Ectodermal cell (in vitro differentiated cells): ENCODE results near the gene TMC6.

Source experiments
- H3K27ac ChIP-seq: 2 replicates; pipeline ENCODE4 v1.7.0; 2013; ENCODE audit warnings: mild to moderate bottlenecking, low read depth, low read length; ENCODE audit not compliant: insufficient read depth, poor library complexity, severe bottlenecking
- H3K27me3 ChIP-seq: 2 replicates; pipeline ENCODE4 v1.7.0; 2013; ENCODE audit warnings: mild to moderate bottlenecking, low read length; ENCODE audit not compliant: insufficient read depth, control insufficient read depth, poor library complexity, severe bottlenecking
- H3K36me3 ChIP-seq: one replicate; pipeline ENCODE4 v1.7.0; 2013; ENCODE audit warnings: low read length; ENCODE audit not compliant: control insufficient read depth, insufficient read depth
- H3K4me1 ChIP-seq: one replicate; pipeline ENCODE4 v1.7.0; 2013; ENCODE audit warnings: low read length; ENCODE audit not compliant: control insufficient read depth, insufficient read depth
- H3K4me3 ChIP-seq: 2 replicates; pipeline ENCODE4 v1.7.0; 2013; ENCODE audit warnings: low read depth, low read length, control low read depth; ENCODE audit not compliant: insufficient read depth
- H3K9me3 ChIP-seq: 2 replicates; pipeline ENCODE4 v1.7.0; 2013; ENCODE audit warnings: mild to moderate bottlenecking, low read length, moderate library complexity; ENCODE audit not compliant: control insufficient read depth
- WGBS, 2 experiments: methylation state at CpG; one replicate each; pipeline ENCODE4 v1.1.7; 2013; ENCODE audit warnings: missing lambda C conversion rate in 2 of 2; 5-methylcytosine and 5-hydroxymethylcytosine counted together

TMC6 gene

GRCh38 chr17:78133179-78133951 lies 4.8 kb upstream of the TMC6 start:
- Histone ChIP-seq H3K36me3 (no peaks in the 10 kb centered on the region), H3K4me1 (no peaks in the 10 kb centered on the region), H3K27me3 (peaks cover 53% of the 10 kb centered on the region), H3K4me3 (no peak overlapping the region), H3K9me3 (no peaks in the 10 kb centered on the region), H3K27ac (no peak overlapping the region)
- 92% methylated on average over 30 of the region's 30 CpGs for WGBS, 2 experiments

- H3K9me3 ChIP-seq: no peaks in the 10 kb centered on the region
- 92 to 93% methylated on average over 9 of the region's 9 CpGs for WGBS, 2 experiments
- peaks cover 2% of the 10 kb centered on the region for H3K4me1 ChIP-seq
- H3K4me3 ChIP-seq: no peak overlapping the region
- H3K36me3 ChIP-seq: no peaks in the 10 kb centered on the region
- H3K27me3 ChIP-seq: peaks cover 59% of the 10 kb centered on the region
- no peak overlapping the region for H3K27ac ChIP-seq
Observed at GRCh38 chr17:78132767-78133178, 4.2 kb upstream of the TMC6 start.

GRCh38 chr17:78132084-78132676 lies 3.6 kb upstream of the TMC6 start:
- no peaks in the 10 kb centered on the region for H3K36me3 ChIP-seq
- H3K27ac ChIP-seq: no peak overlapping the region
- 26 to 27% methylated on average over 38 of the region's 38 CpGs for WGBS, 2 experiments
- H3K27me3 ChIP-seq: peaks cover 64% of the 10 kb centered on the region
- peaks cover 6% of the 10 kb centered on the region for H3K4me1 ChIP-seq
- H3K4me3 ChIP-seq: no peak overlapping the region
- no peaks in the 10 kb centered on the region for H3K9me3 ChIP-seq

GRCh38 chr17:78131172-78132083 lies 2.9 kb upstream of the TMC6 start:
- Histone ChIP-seq H3K4me3 (no peak overlapping the region), H3K36me3 (no peaks in the 10 kb centered on the region), H3K4me1 (peaks cover 9% of the 10 kb centered on the region), H3K27ac (no peak overlapping the region), H3K9me3 (no peaks in the 10 kb centered on the region), H3K27me3 (peaks cover 64% of the 10 kb centered on the region)
- WGBS, 2 experiments: 39 to 41% methylated on average over 74 of the region's 74 CpGs

- Histone ChIP-seq H3K9me3 (no peaks in the 10 kb centered on the region), H3K27me3 (peaks cover 64% of the 10 kb centered on the region), H3K4me1 (peaks cover 9% of the 10 kb centered on the region), H3K4me3 (no peak within 1 kb of the TSS), H3K36me3 (no peaks in the 10 kb centered on the region), H3K27ac (no peak within 1 kb of the TSS)
- 82 to 90% methylated on average over 10 of the region's 10 CpGs for WGBS, 2 experiments
Observed at GRCh38 chr17:78130437-78131101, 2.0 kb upstream of the TMC6 start, which contains the start of gene TMC8. TMC8 (plus strand) TSS chr17:78130771; CDS start chr17:78131589, 818 bp downstream.

- Histone ChIP-seq H3K27ac (no peak overlapping the region), H3K4me1 (peaks cover 9% of the 10 kb centered on the region), H3K27me3 (peaks cover 64% of the 10 kb centered on the region), H3K4me3 (no peak overlapping the region), H3K36me3 (no peaks in the 10 kb centered on the region), H3K9me3 (no peaks in the 10 kb centered on the region)
- WGBS, 2 experiments: 78 to 86% methylated on average over 5 of the region's 5 CpGs
Observed at GRCh38 chr17:78130090-78130436, 1.5 kb upstream of the TMC6 start.

- H3K27ac ChIP-seq: no peak overlapping the region
- H3K4me3 ChIP-seq: no peak overlapping the region
- 88 to 91% methylated on average over 4 of the region's 4 CpGs for WGBS, 2 experiments
Observed at GRCh38 chr17:78129351-78130089, 965 bp upstream of the TMC6 start.

GRCh38 chr17:78127888-78128550 lies 536 bp downstream of the TMC6 start:
- no peaks in the 10 kb centered on the region for H3K36me3 ChIP-seq
- peaks cover 51% of the 10 kb centered on the region for H3K27me3 ChIP-seq
- peak overlapping the region; percentile 40 for H3K27ac ChIP-seq
- WGBS, 2 experiments: 0 to 1% methylated on average over 38 of the region's 39 CpGs
- H3K4me3 ChIP-seq: peak overlapping the region; percentile 72
- no peaks in the 10 kb centered on the region for H3K9me3 ChIP-seq
- H3K4me1 ChIP-seq: peaks cover 9% of the 10 kb centered on the region

More at GRCh38 chr17:78129351-78130089, 965 bp upstream of the TMC6 start:
- no peaks in the 10 kb centered on the region for H3K9me3 ChIP-seq
- H3K36me3 ChIP-seq: no peaks in the 10 kb centered on the region
- peaks cover 64% of the 10 kb centered on the region for H3K27me3 ChIP-seq
- H3K4me1 ChIP-seq: peaks cover 9% of the 10 kb centered on the region
